Activated T-cell treated with anti-CD3 and anti-CD28 coated beads, Interleukin-2, amount 50 U/mL, for 1 hour (primary cell): ENCODE results near the gene EBP.
"Not testable (repeated sequence)": the region's sequence is repeated elsewhere in the genome, so short reads cannot be mapped to it uniquely, and the experiment has no call there.

Experiments
- DNase-seq: peaks from one replicate; pipeline ENCODE4 v3.0.0-alpha.2; 2020

Gene EBP

DNA sequence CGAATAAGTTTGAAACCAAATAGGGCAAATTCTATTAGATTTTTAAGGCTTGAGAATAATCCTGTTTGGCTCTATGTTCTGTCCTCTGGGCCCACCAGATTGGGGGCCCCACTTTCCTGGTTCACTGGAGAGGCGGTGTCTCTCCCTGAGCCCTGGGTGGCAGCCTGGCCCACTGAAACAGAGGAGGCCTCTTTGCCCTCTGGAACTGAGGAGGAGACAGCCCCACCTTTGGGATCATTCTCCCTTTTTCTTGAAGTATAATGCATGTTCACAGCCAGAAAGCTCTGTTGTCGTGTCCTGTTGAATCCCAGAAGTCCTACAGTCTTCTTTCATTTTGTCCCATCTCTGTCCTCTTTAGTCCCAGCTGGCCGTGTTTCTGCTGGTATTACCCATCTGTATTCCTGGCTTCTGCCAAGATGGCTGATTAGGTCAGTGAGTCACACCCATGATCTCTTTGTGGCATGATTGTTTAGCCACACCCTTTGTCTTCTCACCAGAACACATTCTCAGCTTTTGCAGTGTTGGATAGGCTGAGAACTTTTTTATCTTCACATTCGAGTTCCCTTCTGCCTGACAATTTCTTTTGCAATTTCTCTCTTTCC lies 9.9 kb downstream of the EBP start:
- no peak for DNase-seq

DNA sequence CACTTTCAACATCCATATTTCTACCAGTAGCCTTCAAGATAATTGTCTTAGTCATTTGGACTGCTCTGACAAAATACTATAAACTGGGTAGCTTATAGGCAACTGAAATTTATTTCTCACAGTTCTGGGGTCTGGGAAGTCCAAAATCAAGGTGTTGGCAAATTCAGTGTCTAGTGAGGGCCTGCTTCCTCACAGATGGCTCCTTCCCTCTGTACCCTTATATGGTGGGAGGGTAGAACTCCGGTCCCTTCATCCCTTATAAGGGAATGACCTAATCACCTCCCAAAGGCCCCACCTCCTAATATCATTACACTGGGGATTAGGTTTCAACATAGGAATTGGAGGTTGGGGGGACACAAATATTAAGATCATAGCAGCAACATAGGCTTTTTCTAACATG lies 10.6 kb downstream of the EBP start:
- DNase-seq: no peak

DNA sequence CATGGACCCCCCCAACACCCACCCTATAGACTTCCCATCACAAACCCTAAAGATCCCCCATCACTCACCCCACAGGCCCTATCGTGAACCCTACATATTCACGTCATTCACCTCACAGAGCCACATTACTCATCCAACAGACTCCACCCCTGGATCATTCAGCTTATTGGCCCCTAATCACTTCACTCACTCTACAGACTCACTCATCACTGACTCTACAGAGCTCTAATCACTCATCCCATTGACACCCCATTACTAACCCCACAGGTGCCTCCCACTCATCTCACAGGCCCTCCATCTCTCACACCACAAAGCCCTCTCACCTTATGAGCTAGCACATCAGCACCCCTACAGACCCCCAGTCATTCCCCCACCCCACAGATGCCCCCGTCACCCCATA lies 11.6 kb downstream of the EBP start:
- no peak for DNase-seq

DNA sequence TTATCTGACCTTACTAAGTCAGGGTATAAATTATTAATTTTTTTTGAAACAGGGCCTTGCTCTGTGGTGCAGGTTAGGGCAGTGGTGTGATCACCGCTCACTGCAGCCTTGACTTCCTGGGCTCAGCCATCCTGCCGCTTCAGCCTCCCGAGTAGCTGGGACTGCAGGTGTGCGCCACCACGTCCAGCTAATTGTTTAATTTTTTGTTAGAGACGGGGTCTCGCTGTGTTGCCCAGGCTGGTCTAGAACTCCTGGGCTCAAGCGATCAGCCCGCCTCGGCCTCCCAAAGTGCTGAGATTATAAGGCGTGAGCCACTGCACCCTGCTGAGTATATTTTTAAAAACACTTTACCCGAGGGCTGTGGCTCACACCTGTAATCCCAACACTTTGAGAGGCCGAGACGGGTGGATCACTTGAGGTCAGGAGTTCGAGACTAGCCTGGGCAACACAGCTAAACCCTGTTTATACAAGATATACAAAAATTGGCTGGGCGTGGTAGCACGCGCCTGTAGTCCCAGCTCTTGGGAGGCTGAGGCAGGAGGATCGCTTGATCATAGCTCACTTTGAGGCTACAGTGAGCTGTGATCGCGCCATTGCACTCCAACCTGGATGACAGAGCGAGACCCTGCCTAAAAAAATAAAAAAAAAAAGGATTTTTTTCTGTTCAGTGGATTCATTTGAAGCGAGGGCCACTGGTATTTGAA lies 17.2 kb downstream of the EBP start:
- DNase-seq: no peak

DNA sequence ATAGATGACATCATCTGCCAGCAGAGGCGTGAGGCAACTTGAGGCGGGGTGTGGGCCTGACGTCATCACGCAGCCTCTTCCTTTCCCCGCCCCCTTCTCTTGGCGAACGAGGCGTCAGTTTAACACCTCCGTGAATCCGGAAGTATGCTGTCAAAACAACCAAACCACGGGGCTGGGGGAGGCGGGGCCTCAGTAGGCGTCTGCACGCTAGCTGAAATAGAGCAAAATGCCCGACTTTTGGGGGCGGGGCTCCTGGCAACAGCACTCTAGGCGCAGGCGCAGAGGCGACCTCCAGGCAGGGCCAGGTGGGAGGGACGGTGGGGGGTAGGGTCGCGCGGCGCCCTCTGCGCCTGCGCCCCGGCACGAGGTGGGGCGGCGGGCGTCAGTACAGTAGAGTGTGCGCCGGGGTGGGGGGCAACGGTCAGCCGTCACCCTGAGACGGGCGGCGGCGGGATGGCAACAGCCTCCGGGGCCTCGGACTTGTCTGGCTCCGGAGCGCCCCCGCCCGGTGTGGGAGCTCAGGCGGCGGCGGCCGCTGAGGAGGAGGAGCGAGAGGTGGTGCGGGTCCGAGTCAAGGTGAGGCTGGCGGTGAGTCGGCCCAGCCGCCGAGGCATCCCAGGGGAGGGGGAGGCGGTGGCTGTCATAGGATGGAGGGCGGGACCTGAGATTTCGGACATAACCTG lies 17.9 kb downstream of the EBP start, which contains the start of gene TBC1D25:
TSS of gene TBC1D25 (plus strand) at position 370 of the 683 bp plus-strand sequence. CDS start at position 454, 84 bp downstream.
- peak; percentile 94 for DNase-seq

DNA sequence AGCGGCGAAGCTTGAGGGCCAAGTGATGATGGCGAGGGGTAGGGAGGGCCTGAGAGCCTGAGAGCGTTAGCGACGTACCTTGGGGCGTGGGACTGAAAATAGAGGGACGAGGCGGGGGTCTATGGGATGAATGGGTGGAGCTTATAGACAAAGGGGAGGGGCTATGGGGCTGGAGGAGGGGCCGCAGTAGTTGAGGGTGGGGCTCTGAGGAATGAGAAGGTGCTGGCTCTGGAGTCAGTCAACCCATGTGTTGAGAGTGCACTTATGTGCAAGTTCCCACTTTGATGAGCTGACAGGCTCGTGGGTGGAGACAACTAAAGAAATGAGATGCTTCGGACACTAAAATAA lies 18.4 kb downstream of the EBP start:
- DNase-seq: no peak

DNA sequence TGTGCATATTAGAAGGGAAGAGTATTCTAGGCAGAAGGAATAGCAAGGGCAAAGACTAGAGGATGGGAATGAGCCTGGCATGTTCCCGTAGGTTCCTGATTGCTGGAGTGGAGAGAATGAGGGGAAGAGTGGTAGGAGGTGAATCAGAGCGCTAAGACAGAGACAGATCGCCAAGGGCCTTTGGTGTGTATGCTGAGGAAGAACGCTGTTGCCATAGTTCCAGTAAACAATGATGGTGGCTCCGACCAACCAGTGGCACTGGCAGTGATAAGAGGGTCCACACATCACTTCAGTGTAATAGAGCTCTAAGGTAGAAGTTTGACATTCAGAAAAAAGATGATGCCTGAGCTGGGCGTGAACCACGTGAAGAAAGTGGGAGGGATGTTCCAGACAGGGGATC lies 18.9 kb downstream of the EBP start:
- DNase-seq: no peak

DNA sequence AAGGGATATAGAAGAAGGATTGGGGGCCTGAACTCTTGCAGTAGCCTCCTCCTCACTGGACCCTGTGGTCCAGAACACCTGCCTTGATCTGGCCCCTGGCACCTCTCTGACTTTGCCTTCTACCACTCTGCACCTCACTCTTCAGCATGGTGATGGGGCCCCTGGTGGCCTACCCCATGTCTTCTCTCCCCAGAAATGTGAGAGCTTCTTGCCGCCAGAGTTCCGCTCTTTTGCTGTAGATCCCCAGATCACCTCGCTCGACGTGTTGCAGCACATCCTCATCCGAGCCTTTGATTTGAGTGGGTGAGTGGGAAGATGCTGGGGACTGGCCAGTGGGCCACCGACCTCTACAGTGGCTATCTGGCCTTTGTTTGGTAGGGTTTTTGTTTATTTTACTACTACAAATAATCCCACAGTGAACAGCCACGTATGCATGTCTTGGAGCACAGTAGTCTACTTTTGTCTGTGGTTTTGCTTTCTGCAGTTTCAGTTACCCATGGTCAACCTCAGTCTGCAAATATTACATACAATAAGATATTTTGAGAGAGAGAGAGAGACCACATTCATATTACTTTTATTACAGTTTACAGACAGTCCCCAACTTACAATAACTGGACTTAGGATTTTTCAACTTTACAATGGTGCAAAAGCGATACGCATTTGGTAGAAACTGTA lies 19.7 kb downstream of the EBP start:
- DNase-seq: no peak

DNA sequence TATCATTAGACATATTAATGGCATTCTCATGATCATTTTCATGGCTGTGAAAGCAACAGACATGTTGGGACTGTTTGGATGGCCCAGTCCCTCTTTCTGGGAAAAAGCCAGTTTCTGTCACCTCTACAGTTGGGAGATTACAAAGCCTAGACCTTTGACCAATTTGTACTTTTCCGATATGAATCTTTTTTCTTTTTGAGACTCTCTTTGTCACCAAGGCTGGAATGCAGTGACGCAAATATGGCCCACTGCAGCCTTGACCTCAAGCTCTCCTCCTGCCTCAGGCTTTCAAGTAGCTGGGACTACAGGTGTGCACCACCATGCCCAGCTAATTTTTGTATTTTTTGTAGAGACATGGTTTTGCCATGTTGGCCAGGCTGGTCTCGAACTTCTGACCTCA lies 27.3 kb downstream of the EBP start:
- DNase-seq: no peak

DNA sequence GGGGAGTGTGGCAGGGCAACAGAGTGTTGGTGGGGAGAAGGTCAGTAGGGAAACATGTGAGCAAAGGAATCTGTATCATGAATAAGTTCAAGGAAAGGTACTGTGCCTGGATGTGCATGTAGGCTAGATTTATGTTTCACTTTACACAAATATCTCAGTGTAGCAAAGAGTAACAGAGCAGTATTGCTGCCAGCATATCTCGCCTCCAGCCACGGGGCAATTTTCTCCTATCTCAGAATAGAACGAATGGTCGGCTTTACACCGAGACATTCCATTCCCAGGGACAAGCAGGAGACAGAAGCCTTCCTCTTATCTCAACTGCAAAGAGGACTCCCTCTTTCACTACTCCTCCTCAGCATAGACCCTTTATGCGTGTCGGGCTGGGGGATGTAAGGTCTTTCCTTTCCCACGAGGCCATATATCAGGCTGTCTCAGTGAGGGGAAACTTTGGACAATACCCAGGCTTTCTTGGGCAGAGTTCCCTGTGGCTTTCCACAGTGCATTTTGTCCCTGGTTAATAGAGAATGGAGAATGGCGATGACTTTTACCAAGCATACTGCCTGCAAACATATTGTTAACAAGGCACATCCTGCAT lies 34.2 kb downstream of the EBP start:
- DNase-seq: not testable (repeated sequence)

DNA sequence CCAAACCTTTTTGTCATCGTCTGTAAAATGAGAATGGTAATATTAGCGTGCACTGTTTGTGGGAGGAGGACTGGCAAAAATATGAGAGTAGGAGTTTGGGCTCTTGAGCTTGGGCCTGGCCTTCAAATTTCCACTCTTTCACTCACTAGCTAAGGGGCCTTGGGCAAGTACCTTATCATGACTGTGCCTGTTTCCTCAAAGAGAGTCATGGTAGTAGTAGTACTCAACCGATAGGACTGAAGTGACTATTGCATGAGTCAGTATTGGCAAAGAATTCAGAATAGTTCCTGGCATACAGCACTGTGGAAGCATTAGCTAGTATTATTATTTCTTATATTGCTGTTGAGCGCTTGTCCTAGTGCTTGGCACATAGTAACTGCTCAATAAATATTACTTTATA lies 36.7 kb downstream of the EBP start:
- DNase-seq: no peak

DNA sequence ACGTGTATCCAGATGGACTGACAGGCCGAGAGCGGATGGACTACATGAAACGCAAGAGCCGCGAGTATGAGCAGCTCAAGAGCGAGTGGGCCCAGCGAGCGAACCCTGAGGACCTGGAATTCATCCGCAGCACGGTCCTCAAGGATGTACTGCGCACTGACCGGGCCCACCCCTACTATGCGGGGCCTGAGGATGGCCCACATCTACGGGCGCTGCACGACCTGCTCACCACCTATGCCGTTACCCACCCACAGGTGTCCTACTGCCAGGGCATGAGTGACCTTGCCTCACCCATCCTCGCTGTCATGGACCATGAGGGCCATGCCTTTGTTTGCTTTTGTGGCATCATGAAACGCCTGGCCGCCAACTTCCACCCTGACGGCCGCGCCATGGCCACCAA lies 38.0 kb downstream of the EBP start:
- no peak for DNase-seq

DNA sequence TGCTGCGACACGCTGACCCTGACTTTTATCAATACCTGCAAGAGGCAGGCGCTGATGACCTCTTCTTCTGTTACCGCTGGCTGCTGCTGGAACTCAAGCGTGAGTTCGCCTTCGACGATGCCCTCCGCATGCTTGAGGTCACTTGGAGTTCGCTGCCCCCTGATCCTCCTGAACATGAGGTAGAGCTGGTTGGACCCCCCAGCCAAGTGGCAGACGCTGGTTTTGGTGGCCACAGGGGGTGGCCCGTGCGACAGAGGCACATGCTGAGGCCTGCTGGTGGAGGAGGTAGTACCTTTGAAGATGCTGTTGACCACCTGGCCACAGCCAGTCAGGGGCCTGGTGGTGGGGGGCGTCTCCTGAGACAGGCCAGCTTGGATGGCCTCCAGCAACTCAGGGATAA lies 38.4 kb downstream of the EBP start:
- DNase-seq: no peak

DNA sequence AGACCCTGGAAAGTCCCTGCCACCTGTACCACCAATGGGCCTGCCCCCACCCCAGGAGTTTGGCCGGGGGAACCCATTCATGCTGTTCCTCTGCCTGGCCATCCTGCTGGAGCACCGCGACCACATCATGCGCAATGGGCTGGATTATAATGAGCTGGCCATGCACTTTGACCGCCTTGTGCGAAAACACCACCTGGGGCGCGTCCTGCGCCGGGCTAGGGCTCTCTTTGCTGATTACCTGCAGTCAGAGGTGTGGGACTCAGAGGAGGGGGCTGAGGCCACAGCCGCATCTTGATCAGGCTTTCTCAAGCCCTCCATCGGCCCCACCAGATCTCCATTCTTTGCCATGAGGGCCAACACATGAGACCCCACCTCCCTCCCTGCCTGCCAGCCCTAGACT lies 39.1 kb downstream of the EBP start:
- DNase-seq: no peak

DNA sequence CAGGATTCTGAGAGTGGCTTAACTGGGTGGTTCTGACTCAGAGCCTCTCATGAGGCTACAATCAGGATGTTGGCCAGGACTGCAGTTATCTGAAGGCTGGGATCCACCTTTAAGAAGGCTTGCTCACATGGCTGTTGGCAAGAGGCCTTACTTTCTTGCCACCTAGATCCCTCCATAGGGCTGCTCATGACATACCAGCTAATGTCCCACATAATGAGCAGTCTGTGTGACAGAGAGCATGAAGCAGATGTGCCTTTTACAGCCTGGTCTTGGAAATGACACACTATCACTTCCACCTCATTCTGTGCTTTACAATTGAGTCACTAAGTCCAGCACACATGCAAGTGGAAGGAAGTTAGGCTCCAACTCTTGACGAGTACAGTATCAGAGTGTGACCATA lies 48.4 kb downstream of the EBP start:
- DNase-seq: no peak

DNA sequence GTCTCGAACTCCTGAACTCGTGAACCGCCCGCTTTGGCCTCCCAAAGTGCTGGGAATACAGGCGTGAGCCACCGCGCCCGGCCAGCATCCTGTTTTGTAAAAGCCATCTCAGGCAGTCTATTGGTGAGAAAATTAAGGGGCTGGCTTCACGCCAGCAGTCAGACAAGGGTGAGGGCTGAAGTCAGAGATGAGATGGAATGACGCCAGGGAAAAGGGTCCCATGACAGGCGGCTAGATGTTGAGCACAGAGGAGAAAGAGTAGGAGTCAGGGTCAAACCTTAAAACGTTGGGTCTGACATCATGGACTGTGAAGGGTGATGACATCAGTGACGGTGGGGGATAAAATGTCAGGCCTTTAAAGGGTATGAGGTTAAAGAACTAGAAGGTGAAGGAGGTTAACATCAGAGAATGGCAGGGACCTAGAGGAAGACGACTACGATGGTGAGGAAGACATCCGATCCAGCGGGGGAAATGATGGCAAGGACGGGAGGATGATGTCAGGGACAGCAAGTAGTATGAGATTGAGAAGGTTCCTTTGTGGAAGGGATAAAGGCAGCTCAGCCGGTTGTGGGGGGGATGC lies 52.2 kb downstream of the EBP start:
- DNase-seq: peak; percentile 49

DNA sequence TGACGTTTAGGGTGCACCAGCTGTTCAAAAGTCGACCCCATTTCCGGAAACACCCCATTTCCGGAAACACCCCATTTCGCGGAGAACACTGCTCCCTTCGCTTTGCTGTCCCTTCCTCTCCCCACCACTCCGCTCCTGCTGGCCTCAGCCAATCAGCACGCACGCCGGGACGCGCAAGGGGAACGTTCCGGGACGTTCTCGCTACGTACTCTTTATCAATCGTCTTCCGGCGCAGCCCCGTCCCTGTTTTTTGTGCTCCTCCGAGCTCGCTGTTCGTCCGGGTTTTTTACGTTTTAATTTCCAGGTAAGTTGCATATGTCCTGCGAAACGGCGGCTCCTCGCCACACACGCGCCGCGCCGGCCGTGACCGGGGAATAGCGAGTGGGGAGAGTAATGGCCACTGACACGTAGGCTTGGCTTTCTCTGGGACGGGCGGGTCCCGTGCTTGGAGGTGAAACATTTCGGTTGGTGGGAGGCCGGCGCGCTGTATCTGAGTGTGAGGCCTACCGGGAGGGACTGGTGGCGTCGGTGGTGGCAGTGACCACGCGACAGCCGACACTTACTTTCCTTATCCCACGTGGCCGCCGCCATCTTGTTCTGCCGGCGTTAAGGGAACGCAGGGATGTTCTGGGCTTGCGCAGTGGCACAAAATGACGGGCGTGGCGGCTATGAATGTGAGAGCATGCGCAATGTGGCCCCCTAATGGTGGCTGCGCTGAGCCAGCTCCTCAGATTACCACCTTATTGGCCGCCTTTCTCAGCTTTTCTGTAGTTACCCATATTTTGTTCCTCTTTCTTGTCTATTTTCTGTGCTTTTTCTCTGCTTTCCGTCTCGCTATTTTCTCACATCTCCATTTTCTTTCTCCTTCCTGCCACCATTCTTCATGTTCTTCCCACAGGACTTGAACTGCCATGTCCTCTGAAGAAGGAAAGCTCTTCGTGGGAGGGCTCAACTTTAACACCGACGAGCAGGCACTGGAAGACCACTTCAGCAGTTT lies 53.0 kb downstream of the EBP start, which contains the start of gene RBM3:
TSS of gene RBM3 (plus strand) at position 215 of the 997 bp plus-strand sequence. CDS start at position 912, 697 bp downstream.
- DNase-seq: peak; percentile 87

DNA sequence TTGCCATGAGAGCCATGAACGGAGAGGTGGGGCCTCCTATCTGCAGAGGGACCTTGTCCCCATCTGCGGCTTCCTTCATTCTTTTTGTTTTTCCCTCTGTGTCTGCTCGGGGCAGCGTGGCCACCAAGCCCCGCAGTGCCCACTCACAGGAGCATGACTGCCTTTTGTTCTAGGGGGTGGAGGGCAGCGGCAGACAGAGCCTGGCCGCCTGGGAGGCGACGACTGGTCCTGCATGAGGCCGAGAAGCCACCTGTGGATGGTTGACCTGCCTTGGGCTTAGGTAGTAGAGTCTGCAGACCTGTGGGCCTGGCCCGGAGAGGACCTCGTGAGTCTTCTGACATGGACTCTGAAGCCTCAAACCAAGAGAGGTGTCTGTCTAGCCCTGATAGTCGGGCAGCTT lies 54.0 kb downstream of the EBP start:
- DNase-seq: no peak

DNA sequence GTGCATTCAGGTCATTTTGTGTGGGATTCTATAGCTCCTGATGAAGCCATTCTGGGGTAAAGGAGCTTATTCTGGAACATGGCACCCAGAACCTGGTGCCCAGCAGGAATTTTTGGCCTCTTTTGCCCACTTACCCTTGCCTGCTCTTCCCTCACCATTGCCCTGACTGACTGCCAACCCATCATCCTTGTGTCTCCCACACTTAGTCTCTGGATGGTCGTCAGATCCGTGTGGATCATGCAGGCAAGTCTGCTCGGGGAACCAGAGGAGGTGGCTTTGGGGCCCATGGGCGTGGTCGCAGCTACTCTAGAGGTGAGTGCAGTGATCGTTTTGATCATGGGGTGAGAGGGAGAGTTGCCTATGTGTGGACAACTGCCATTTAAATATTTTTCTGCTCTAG lies 54.5 kb downstream of the EBP start:
- DNase-seq: no peak
